ENCODE results near the gene KRT34.
"Not testable (repeated sequence)": the region's sequence is repeated elsewhere in the genome, so short reads cannot be mapped to it uniquely, and the experiment has no call there.

The KRT34 gene

DNA sequence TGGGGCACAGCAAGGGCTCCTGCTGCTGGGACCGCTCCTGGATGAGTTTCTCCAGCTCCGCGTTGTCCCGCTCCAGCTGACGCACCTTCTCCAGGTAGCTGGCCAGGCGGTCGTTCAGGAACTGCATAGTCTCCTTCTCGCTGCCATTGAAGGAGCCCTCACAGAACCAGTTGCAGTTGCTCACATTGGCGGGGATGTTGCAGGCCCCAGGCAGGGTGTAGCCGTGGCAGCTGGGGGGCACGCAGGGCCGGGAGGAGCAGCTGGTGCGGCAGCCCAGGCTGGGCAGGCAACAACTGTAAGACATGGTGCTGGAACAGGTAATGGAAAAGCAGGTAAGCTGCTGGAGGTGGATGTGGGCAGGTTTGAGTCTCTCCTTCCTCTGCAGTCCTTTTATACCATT is at the start of gene KRT34:
KRT34 (minus strand) TSS at position 364 of the 400 bp plus-strand sequence; CDS start at position 304, 60 bp downstream.
- DNase-seq = not testable (repeated sequence)

DNA sequence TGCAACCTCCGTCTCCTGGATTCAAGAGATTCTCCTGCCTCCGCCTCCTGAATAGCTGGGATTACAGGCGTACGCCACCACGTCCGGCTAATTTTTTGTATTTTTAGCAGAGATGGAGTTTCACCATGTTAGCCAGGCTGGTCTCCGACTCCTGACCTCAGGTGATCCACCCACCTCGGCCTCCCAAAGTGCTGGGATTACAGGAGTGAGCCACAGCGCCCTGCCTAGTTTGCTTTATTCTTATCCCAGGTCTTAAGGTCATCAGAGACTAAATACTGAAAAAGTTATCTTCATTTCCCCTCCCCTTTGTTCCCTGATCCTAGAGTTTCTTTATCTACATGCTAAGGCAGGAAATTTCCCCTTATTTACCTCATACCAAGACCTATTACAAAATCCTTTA is 48.3 kb upstream of the KRT34 start:
- DNase-seq = not testable (repeated sequence)

DNA sequence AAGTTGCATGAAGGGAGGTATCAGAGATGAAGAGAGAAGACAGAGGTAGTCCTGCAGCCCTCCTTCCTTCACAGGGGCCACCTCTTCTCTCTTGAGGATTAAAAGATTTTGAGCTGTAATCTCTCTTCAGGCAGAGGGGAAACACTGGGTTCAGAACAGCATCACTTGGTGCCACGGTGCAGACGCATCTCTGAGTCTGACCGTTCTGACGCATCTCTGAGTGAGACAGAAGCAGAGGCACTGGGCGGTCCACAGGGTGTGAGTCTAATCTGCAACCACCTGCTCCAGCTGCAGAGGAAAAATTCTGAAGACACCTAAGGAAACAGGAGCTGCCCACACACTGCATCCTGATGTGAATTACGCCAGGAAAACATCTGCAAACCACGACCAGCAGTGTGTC is 47.6 kb upstream of the KRT34 start:
- no peak for DNase-seq

DNA sequence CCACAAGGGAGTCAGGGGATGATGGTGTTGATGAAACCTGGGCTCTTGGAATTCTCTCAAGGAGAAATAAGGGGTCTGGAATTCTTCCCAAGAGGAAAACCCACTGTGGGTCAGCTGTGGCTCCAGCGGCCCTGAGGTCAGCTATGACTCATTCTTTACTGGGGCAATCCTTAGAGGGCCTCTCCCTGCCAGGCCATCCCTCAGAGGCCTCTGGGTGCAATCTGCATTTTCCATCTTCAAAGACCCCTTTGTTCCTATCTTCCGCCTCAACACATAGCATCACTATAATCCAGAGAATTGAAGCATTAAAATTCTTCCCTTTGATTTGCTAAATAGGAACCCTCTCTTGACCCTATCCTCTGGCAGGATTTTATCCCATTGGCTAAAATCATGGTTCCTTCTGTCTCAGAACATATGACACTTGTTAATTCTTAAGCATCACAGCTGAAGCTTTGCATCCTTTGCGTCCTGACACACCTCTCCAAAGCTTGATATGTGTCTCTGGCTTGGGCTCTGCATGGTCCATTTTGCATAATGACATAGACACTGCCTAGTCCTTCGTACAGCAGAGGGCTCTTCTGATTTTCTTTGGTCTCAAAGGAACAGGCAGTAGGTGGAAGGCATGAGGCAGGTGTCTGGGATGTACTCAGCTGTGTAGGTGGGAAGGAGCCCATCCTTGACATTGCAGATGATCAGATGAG is 46.6 kb upstream of the KRT34 start:
- no peak for DNase-seq

DNA sequence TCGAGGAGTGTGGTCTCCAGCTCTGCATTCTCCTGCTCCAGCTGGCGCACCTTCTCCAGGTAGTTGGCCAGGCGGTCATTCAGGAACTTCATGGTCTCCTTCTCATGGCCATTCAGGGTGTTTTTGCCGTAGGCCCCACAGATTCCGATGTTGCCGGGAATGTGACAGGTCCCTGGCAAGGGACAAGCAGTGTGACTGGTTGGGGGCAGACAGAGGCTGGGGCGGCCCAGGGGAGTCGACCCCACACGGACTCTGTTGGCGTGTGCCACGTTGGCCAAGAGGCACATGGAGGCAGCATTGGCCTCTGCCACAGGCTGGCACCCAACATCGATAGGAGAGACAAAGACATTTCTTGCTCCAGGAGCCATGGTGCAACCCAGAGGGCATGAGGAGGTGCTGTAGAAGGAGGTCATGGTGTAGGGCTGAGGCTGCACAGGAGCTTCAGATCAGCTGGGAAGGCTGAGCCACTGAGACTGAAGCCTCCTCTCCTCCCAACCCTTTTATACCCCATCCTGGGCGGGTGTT is 42.1 kb upstream of the KRT34 start, which contains the start of gene KRT37:
KRT37 (minus strand) TSS at position 475 of the 525 bp plus-strand sequence; CDS start at position 413, 62 bp downstream.
- DNase-seq = no peak

DNA sequence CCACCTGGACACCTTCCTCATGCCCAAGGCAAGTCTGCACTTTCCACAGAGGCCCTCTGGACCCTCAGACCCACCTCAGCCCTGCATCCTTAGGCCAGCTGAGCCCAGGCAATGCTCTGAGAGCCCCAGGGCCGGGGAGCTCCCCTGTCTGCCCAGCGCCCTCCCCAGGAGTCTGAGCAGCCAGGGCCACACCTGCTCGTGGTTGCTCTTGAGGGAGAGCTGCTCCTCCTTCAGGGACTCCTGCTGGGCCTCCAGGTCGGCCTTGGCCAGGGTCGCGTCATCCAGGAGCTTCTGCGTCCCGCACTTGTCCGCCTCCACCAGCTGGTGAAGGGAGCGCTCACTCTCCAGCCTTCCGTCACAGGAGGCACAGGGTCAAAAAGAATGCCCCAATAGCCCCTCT is 40.5 kb upstream of the KRT34 start:
- DNase-seq = not testable (repeated sequence)

DNA sequence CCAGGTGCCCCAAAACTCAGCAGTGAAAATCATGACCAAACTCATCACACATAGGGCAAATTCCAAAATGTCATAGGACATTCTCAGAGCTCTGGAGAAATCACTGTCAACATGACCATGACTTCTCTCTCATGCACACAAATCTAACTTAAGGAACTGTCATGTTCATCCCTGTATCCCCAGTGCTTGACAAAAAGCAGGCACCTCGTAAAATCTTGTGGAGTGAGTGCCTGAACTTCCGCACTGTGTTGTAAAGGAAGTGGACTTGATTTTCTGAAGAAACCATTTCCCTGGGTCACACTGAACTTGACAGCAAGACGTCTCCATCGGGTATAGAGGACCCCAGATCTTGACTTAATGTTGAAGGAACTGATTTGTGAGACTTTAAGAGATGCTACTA is 39.5 kb upstream of the KRT34 start:
- no peak for DNase-seq

DNA sequence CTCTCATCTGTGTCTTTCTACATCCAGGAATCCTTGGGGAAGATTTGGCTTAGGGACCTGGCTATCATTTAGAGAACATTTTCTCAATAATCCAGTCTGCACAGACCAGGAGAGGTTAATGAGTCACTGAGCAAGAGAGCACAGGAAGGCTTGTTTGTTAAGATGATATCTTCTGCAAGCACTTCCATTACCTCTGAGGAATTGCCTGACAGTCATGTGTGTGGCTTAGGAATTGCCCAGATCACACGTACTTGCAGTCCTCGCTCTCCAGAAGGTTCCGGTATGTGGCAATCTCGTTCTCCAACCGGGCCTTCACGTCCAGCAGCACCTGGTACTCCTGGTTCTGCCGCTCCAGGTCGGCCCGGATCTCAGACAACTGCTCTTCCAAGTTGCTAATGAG is 39.0 kb upstream of the KRT34 start:
- no peak for DNase-seq

DNA sequence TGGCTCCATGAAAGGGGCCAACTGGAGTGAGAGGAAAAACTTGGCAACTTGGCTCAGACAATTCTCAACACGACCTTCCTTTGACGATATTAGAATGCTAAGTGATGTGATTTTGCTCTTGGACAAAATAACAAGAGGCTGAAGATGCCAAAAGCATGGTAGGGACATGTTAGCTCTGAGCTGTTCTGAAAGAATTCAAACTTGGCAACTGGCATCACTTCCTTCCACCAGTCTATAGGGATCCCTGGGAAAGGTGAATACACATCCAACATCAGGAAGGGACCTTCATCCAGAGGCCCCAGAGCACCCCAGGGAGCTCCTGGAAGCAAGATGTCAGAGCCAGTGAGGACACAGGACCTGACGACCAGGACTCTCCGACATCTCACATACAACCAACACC is 38.0 kb upstream of the KRT34 start:
- no peak for DNase-seq

DNA sequence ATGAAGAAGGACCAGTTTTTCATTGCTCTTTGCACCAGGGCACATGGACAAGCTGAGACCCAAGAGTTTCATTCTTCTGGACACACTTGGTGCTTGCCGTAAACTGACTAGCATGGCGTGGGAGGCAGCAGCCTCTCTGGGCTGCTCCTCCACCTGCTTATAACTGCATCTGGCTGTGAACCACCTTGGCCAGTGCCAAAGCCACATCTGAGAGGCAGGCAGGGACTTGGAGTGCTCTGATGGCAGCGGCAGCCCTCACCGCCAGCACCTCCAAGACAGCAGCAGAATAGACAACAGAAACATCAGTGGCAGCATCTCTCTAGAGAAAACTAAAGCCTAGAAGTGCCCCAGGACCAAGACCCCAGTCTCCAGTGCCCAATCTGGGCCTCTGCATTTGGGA is 37.6 kb upstream of the KRT34 start:
- no peak for DNase-seq

DNA sequence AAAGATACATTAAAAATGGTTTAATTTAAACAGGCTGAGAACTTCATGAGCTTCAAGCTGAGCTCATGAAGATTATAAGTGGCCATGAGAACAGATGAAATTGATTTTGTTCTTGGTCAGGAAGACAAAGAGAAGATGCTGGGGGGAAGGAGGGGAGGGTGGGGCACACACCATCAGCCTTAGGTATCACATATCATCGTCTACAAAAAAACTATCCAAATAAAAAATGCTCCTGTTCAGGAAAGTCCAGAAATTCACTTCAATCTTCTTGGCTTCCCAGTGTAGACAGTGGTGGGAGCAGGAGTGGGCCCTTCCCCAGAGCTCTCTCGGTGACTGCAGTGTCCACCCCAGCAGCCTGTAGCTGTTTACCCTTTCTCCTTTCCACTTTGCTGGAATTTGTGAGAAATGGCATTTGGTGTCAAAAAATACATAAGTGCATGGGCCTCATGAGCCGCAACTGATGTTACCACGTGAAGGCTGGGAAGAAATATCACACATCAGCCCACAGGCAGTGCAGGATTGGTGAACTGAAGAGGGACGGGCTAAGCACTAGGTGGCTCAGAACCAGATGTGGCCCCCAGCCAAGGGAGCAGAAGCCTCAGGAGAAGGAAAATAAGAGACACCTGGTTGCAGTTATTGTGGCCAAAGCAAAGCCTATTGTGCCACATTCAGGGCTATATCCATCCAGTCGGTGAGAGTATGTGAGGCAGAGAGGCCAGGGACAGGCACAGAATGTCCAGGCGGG is 36.2 kb upstream of the KRT34 start:
- DNase-seq = no peak

DNA sequence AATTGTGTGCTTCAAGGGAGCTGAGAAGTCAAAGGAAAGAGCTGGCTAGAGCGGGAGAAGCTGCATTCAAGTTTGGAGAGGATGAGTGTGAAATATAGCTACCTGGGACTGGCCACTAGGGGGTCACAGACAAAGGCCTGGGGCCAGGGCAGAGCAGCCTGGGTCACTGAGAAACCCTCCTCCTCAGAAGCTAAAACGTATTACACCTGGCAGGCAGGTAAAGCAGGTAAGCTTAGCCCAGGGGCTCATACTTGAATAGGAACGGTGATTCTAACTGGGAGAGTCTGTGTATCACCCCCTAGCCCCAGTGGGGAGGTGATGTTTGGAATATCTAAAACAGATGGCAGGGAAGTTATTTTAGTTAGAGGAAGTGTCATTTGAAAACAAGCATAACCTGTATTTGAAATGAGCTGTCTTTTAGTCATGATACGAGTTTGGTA is 35.5 kb upstream of the KRT34 start:
- DNase-seq = no peak

DNA sequence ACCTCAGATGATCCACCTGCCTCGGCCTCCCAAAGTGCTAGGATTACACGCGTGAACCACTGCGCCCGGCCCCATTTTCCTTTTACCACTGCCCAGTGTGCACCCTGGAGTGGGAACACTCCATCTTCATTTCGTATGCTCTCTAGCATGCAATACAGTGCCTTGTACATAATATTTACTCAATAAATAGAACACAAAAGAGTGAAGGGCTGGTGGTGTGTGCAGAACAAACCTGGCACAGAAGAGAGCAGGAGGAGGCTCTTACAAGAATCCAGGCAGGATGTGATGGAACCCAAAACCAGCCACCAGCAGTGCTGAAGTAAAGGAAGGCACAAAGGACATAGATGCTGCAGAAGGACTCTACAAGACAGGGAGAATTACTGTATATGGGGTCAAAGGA is 35.0 kb upstream of the KRT34 start:
- DNase-seq = no peak

DNA sequence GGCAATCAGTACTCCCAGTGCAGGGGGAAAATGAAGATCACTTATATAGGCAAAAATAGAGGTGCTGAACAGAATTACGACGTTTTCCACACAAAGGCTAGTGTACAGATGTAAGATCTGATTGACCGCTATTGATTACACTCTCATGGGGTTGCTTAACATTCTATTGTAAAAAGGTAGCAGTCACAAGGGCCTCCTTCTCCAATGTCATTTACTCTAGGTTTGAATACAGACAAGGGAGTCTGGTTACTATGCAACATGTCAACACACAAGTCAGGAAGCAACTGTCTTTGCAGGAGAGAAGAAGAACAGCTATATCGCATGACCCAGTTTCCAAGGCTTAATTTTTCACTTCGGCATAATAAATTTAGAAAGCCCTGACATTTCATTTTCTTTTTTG is 34.4 kb upstream of the KRT34 start:
- no peak for DNase-seq

DNA sequence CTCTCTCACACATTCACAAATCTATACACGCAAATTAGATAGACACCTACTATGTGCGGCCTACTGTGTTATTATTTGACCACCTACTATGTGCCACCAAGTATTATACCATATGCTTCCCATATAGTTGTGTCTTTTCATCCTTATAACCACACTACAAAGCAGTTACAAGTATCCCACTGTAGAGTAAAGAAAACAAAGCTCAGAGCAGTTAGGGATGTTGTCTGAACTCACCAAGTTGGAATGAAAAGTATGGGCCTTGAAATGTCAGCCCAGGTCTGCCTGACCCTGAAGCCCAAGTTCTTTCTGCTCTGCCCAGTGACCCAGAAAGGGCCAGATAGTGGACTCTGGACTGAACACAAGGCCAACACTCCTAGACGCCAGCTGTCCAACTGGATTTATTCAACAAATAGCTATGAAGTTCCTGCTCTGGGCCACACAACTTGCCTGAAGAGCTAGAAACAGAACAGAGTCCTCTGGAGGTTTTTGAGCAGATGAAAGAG is 33.8 kb upstream of the KRT34 start:
- DNase-seq = no peak

DNA sequence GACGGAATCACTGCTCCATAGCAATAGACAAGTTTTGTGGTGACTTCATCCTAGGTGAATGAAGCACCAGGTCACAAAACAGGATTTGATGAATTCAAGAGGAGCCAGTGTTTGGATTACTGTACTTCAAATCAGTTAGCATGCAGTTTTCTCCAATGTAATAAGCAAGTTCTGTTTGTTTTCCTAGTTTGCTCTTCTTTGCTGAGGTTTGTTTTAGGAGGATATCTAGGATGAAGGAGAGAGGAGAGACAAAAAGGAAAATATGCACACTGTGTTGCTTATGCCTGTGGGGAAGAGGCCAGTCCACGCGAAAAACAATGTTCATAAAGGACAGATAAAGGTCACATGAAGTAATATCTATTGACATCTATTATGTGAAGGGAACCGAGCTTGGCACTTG is 33.3 kb upstream of the KRT34 start:
- no peak for DNase-seq

DNA sequence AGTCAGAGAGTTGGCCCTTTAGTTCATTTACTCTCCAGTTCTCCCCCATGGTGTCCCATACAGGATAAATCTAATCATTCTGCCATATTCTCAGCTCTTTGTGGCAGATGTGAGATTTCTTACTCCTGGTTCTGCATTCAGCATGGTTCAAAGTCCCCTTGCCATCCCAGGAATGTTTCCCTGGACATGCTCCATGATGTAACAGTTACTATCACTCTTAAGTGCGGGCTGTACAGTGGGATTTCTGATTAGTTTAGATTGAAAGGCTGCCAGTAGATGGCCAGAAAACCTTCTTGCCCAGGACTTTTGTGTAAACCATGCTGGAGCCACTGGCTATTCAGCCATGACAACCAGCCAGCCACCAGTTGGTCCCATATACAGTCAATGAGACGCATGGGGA is 31.9 kb upstream of the KRT34 start:
- no peak for DNase-seq

DNA sequence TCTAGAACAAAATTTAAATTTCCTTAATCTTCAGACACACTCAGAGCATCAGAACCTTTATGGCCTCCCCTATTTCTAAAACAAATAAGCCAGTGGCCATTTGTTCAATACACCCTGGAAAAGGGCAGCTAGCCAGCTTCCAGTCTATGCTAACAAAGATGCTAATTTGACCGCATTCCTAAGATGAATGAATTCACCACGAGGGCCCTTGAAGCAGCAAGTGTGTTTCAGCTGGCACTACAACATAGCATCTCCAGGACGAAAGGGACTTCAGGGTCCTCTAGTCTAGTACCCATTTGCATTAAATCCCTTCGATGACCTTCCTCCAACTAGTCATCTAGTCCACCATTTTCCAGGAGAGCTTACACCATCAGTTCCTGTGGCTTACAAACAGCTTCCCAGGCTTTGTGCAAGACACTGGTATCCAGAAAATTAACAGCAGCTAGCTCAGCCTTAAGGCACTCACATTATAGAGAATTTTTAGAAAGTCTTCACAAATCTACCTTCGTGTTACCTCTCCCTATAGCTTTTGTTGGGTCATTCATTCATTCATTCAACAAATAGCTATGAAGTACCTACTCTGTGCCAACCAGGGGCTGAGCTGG is 31.3 kb upstream of the KRT34 start:
- DNase-seq = no peak

DNA sequence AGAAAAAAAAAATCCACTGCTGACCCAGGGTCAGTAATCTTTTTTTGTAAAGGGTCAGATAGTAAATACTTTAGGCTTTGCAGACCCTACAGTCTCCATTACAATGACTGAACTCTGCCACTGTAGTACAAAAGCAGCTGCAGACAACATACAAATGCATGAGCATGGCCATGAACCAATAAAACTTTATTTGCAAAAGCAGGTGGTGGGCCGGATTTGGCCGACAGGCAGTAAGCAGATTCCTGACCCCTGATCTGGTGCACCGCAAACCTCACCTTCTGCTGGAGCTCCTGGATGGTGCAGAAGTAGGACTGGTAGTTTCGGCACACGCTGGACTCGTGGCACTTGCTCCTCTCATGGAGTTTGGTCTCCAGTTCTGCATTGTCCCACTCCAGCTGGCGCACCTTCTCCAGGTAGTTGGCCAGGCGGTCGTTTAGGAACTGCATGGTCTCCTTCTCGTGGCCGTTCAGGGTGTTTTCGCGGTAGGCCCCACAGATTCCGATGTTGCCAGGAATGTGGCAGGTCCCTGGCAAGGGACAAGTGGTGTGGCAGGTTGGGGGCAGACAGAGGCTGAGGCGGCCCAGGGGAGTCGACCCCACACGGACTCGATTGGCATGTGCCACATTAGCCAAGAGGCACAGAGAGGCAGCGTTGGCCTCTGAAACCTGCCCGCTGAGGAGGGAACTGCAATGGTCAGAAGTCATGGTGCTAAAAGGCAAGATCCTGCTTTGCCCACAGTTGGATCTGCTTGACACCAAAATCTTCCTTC is 29.1 kb upstream of the KRT34 start:
- no peak for DNase-seq

DNA sequence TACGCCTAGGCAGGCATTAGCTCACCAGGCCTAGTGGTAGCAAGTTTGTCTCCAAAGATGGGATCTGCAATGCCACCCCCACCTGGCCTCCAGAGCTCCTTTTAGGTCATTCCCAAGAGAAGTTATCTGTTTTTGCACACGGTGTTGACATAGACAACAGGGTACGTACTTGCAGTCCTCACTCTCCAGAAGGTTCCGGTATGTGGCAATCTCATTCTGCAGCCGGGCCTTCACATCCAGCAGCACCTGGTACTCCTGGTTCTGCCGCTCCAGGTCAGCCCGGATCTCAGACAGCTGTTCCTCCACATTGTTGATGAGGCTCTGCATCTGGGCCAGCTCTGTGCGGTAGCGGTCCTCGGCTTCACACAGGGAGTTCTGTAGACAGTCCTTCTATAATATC is 25.1 kb upstream of the KRT34 start:
- DNase-seq = no peak

DNA sequence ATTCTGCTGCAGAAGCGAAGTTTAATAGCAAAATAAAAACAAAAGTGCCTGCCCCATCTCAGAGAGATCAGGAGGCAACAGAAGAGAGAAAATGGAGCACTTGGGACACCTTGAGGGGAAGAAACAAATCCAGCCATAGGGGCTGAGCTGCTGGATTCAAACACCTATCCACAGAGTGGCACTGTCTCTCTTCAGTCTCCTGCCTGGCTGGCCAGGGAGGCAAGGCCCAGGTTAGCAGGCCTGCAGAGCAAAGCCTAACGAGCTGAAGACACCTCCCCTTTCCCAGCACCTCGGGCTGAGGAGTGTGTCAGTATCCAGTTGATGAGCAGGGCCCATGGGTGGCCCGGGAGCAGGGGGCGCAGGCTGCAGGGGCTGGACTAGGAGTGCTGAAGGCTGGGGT is 24.1 kb upstream of the KRT34 start:
- no peak for DNase-seq

DNA sequence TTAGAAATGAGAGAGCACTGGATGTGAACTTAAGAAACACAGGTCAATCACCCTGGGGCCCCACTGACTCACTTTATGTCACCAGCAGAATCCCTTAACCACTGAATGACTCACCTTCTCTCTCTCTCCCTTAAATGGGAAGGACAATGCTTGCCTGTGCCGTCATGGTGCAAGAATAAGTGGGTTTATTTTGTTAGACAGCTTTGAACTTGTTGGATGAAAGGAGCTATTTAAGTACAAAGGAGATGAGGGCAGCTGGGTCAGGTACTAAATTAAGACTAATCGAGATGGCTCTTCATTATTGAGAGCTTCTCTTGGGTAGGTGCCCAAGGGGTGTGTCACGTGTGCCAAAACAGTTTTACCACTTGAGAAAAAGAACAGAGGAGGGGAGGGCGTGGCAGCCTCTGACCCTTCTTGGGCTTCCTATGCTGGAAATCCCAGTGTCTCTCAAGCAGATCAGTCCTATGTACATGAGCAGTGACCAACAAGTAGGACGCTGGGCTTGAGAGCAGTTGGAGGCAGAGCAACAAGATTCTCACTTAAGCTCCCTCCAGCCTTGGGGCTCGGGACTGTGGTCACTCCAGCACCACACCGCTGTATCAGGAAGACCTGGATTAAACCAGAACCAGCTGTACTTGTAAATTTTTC is 22.0 kb upstream of the KRT34 start:
- DNase-seq = peak; percentile 21
